SK-N-SH treated with all-trans-retinoic acid at 6 μM for 48 hours (cell line): Measurements from ENCODE around the gene TAF5L.

Source experiments
- ATAC-seq: fragments of 200-7000 bp; cut with Tn5 transposase; 3 replicates; pipeline ENCODE4 v1.9.1; 2020; ENCODE audit warnings: mild to moderate bottlenecking, moderate library complexity
- ARNTL ChIP-seq: fragments of 450-650 bp; formaldehyde crosslinking; IDR thresholded peaks from 2 replicates; pipeline ENCODE4 v1.5.0; 2020; ENCODE audit warnings: low read depth, mild to moderate bottlenecking, moderate library complexity, borderline replicate concordance
- BACH2 ChIP-seq: fragments of 250-450 bp; sonication (Bioruptor Pico); IDR thresholded peaks from 2 replicates; pipeline ENCODE4 v1.9.0; 2021; ENCODE audit warnings: mild to moderate bottlenecking, borderline replicate concordance
- GLIS3 ChIP-seq: fragments of 250-450 bp; sonication (Bioruptor Pico); IDR thresholded peaks from 2 replicates; pipeline ENCODE4 v1.5.0; 2020; ENCODE audit warnings: mild to moderate bottlenecking, moderate library complexity
- ISL1 ChIP-seq: fragments of 250-450 bp; sonication (Bioruptor Pico); IDR thresholded peaks from 2 replicates; pipeline ENCODE4 v2.1.2; 2022; ENCODE audit warnings: mild to moderate bottlenecking, moderate library complexity
- OSR1 ChIP-seq: fragments of 250-450 bp; sonication (Bioruptor Pico); IDR thresholded peaks from 2 replicates; pipeline ENCODE4 v1.8.0; 2022; ENCODE audit warnings: moderate library complexity, mild to moderate bottlenecking, inconsistent platforms
- PPARA ChIP-seq: fragments of 250-450 bp; sonication (Bioruptor Pico); IDR thresholded peaks from 2 replicates; pipeline ENCODE4 v1.5.0; 2020; ENCODE audit warnings: mild to moderate bottlenecking, borderline replicate concordance
- RARB ChIP-seq: fragments of 250-450 bp; sonication (Bioruptor Pico); IDR thresholded peaks from 2 replicates; pipeline ENCODE4 v1.8.0; 2021; ENCODE audit warnings: mild to moderate bottlenecking, moderate library complexity
- SNAI2 ChIP-seq: fragments of 250-450 bp; sonication (Bioruptor Pico); IDR thresholded peaks from 2 replicates; pipeline ENCODE4 v1.5.0; 2020; ENCODE audit warnings: mild to moderate bottlenecking, moderate library complexity
- TCF4 ChIP-seq: fragments of 250-450 bp; sonication (Bioruptor Pico); IDR thresholded peaks from 2 replicates; pipeline ENCODE4 v1.8.0; 2021; ENCODE audit warnings: mild to moderate bottlenecking, moderate library complexity, borderline replicate concordance
- TOX ChIP-seq: fragments of 250-450 bp; sonication (Bioruptor Pico); IDR thresholded peaks from 2 replicates; pipeline ENCODE4 v1.8.0; 2021; ENCODE audit warnings: mild to moderate bottlenecking, moderate library complexity, borderline replicate concordance
- ZC3H10 ChIP-seq: fragments of 250-450 bp; sonication (Bioruptor Pico); IDR thresholded peaks from 2 replicates; pipeline ENCODE4 v1.5.1; 2021; ENCODE audit warnings: mild to moderate bottlenecking, moderate library complexity
- ZFP3 ChIP-seq: fragments of 250-450 bp; sonication (Bioruptor Pico); IDR thresholded peaks from 2 replicates; pipeline ENCODE4 v1.5.0; 2020; ENCODE audit warnings: mild to moderate bottlenecking, moderate library complexity
- ZFP30 ChIP-seq: fragments of 450-650 bp; formaldehyde crosslinking; IDR thresholded peaks from 2 replicates; pipeline ENCODE4 v1.5.0; 2022; ENCODE audit warnings: mild to moderate bottlenecking, moderate library complexity
- ZNF565 ChIP-seq: fragments of 450-650 bp; formaldehyde crosslinking; conservative IDR thresholded peaks from 2 replicates; pipeline ENCODE4 v1.5.0; 2020; ENCODE audit warnings: low read depth, mild to moderate bottlenecking, moderate library complexity
- ZNF70 ChIP-seq: fragments of 450-650 bp; formaldehyde crosslinking; IDR thresholded peaks from 2 replicates; pipeline ENCODE4 v1.5.0; 2020; ENCODE audit warnings: mild to moderate bottlenecking, moderate library complexity
- TF ChIP-seq, protein P1 (sequence below): fragments of 250-450 bp; sonication (Bioruptor Pico); IDR thresholded peaks from 2 replicates; pipeline ENCODE4 v1.8.0; 2021; ENCODE audit warnings: low read depth, mild to moderate bottlenecking, moderate library complexity, borderline replicate concordance
- TF ChIP-seq, protein P2 (sequence below): fragments of 250-450 bp; sonication (Bioruptor Pico); IDR thresholded peaks from 2 replicates; pipeline ENCODE4 v1.5.0; 2020; ENCODE audit warnings: mild to moderate bottlenecking, moderate library complexity
- TF ChIP-seq, protein P3 (sequence below): fragments of 250-450 bp; sonication (Bioruptor Pico); IDR thresholded peaks from 2 replicates; pipeline ENCODE4 v1.8.0; 2020; ENCODE audit warnings: mild to moderate bottlenecking, moderate library complexity, borderline replicate concordance
- TF ChIP-seq, protein P4 (sequence below): fragments of 250-450 bp; sonication (Bioruptor Pico); IDR thresholded peaks from 2 replicates; pipeline ENCODE4 v1.5.1; 2021; ENCODE audit warnings: mild to moderate bottlenecking, moderate library complexity

TAF5L gene

DNA sequence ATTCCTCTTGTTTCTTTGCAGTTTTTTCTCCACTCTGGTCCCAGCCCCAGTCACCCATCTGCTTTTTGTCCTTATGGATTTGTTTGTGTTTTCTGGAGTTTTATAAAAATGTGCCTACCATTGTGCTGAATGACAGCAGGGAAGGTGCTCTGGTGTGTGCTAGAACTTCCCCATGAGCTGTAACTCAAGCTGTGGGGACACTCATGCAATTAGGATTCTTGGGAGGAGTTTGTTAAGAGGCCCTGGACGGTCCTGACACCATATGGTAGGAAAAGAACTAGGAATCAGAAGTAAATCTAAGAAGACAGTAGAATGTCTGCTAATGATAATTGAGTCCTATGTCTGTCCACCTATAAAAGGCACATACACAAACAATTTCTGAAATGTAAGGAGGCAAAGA is 27.5 kb upstream of the TAF5L start:
- no peak for ATAC-seq
- TF ChIP-seq, protein P1, sequence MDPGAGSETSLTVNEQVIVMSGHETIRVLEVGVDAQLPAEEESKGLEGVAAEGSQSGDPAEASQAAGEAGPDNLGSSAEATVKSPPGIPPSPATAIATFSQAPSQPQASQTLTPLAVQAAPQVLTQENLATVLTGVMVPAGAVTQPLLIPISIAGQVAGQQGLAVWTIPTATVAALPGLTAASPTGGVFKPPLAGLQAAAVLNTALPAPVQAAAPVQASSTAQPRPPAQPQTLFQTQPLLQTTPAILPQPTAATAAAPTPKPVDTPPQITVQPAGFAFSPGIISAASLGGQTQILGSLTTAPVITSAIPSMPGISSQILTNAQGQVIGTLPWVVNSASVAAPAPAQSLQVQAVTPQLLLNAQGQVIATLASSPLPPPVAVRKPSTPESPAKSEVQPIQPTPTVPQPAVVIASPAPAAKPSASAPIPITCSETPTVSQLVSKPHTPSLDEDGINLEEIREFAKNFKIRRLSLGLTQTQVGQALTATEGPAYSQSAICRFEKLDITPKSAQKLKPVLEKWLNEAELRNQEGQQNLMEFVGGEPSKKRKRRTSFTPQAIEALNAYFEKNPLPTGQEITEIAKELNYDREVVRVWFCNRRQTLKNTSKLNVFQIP, result no peak
- no peak for TF ChIP-seq SNAI2 (CRISPR knock-in tag)
- no peak for TF ChIP-seq ZNF70
- TF ChIP-seq GLIS3, result no peak
- TF ChIP-seq ARNTL (CRISPR knock-in tag), result no peak
- TF ChIP-seq RARB (CRISPR knock-in tag), result no peak

DNA sequence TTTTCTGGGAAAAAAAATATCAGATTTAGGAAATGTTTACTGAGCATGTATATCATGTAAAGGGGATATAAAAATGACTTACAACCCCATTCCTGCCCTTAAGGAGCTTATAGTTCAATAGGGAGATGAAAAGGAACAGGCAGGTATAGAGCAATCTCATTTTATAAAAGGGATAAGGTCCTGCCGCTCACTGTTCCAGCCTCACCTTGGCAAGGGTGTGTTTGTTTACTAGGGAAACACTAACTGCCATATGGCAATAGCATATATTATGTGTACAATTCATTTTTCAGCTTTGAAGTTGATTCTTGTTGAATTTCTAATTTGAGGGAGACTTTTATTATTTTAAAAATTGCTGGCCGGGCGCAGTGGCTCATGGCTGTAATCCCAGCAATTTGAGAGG is 25.6 kb upstream of the TAF5L start:
- TF ChIP-seq RARB (CRISPR knock-in tag) (no peak), TOX (CRISPR knock-in tag) (no peak), OSR1 (CRISPR knock-in tag) (no peak), PPARA (CRISPR knock-in tag) (no peak), ARNTL (CRISPR knock-in tag) (no peak), ZC3H10 (CRISPR knock-in tag) (no peak), TCF4 (CRISPR knock-in tag) (no peak), ISL1 (CRISPR knock-in tag) (no peak), ZFP30 (CRISPR knock-in tag) (no peak), BACH2 (CRISPR knock-in tag) (no peak), ZNF565 (CRISPR knock-in tag) (no peak), GLIS3 (no peak), SNAI2 (CRISPR knock-in tag) (no peak)
- TF ChIP-seq, protein P2, sequence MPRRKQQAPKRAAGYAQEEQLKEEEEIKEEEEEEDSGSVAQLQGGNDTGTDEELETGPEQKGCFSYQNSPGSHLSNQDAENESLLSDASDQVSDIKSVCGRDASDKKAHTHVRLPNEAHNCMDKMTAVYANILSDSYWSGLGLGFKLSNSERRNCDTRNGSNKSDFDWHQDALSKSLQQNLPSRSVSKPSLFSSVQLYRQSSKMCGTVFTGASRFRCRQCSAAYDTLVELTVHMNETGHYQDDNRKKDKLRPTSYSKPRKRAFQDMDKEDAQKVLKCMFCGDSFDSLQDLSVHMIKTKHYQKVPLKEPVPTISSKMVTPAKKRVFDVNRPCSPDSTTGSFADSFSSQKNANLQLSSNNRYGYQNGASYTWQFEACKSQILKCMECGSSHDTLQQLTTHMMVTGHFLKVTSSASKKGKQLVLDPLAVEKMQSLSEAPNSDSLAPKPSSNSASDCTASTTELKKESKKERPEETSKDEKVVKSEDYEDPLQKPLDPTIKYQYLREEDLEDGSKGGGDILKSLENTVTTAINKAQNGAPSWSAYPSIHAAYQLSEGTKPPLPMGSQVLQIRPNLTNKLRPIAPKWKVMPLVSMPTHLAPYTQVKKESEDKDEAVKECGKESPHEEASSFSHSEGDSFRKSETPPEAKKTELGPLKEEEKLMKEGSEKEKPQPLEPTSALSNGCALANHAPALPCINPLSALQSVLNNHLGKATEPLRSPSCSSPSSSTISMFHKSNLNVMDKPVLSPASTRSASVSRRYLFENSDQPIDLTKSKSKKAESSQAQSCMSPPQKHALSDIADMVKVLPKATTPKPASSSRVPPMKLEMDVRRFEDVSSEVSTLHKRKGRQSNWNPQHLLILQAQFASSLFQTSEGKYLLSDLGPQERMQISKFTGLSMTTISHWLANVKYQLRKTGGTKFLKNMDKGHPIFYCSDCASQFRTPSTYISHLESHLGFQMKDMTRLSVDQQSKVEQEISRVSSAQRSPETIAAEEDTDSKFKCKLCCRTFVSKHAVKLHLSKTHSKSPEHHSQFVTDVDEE (CRISPR knock-in tag), result no peak
- TF ChIP-seq, protein P3, sequence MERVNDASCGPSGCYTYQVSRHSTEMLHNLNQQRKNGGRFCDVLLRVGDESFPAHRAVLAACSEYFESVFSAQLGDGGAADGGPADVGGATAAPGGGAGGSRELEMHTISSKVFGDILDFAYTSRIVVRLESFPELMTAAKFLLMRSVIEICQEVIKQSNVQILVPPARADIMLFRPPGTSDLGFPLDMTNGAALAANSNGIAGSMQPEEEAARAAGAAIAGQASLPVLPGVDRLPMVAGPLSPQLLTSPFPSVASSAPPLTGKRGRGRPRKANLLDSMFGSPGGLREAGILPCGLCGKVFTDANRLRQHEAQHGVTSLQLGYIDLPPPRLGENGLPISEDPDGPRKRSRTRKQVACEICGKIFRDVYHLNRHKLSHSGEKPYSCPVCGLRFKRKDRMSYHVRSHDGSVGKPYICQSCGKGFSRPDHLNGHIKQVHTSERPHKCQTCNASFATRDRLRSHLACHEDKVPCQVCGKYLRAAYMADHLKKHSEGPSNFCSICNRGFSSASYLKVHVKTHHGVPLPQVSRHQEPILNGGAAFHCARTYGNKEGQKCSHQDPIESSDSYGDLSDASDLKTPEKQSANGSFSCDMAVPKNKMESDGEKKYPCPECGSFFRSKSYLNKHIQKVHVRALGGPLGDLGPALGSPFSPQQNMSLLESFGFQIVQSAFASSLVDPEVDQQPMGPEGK, result no peak
- no peak for ATAC-seq

DNA sequence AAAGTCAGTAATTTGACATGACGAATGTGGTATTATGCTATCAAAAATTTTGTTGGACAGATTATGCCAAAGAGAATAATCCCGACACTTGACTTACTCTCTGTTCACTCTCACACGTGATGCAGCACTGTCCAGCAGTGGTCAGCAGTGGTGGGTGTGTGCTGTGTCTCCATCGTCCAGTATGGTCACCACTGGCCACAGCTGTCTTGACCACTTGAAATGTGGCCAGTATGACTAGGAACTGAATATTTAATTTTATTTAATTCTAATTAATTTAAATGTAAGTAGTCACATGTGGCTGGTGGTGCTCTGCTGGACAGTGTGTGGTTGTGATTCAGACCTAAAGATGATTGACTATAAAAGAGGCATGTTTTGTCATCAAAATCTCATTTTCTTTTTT is 24.1 kb upstream of the TAF5L start:
- no peak for ATAC-seq
- TF ChIP-seq, protein P4, sequence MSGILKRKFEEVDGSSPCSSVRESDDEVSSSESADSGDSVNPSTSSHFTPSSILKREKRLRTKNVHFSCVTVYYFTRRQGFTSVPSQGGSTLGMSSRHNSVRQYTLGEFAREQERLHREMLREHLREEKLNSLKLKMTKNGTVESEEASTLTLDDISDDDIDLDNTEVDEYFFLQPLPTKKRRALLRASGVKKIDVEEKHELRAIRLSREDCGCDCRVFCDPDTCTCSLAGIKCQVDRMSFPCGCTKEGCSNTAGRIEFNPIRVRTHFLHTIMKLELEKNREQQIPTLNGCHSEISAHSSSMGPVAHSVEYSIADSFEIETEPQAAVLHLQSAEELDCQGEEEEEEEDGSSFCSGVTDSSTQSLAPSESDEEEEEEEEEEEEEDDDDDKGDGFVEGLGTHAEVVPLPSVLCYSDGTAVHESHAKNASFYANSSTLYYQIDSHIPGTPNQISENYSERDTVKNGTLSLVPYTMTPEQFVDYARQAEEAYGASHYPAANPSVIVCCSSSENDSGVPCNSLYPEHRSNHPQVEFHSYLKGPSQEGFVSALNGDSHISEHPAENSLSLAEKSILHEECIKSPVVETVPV, result no peak
- TF ChIP-seq, protein P3, result no peak
- TF ChIP-seq TCF4 (CRISPR knock-in tag), result no peak
- no peak for TF ChIP-seq ZFP3 (CRISPR knock-in tag)
- no peak for TF ChIP-seq PPARA (CRISPR knock-in tag)
- TF ChIP-seq OSR1 (CRISPR knock-in tag), result no peak
- TF ChIP-seq BACH2 (CRISPR knock-in tag), result no peak
- no peak for TF ChIP-seq RARB (CRISPR knock-in tag)
- TF ChIP-seq ISL1 (CRISPR knock-in tag), result no peak
- TF ChIP-seq ZFP30 (CRISPR knock-in tag), result no peak
- TF ChIP-seq, protein P2 (CRISPR knock-in tag), result no peak
- TF ChIP-seq ZNF565 (CRISPR knock-in tag), result no peak
- TF ChIP-seq GLIS3, result no peak
- TF ChIP-seq, protein P1, result no peak
